NCI-H446 (cell line): ENCODE results near the gene PLXNA4.
A peak's percentile ranks its signal among the peaks of the same experiment; 100 is the strongest.

Experiments used
- DNase-seq, 2 experiments: peaks; one replicate each; lab custom pipeline; 2025; lab: John Stamatoyannopoulos, UW

Gene PLXNA4

DNA sequence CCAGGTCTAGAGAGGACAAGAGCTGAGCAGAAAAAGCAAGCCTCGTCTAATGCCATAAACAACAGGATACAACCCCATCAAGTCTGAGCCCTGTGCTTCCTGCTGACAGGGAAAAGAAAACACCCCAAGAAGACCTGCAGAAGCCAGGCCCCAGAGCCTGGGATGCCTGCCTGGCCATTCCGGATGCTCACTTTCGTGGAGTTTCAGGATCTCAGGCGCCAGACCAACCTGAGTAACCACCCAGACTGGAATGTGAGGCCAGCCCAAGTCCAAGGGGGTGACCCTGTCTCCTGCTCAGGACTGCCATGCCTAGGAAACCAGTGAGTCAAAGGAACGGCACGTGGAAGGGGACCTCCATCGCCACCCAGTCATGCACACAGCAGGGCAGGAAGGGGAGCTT, 74.3 kb downstream of the PLXNA4 start:
- no peak for DNase-seq

DNA sequence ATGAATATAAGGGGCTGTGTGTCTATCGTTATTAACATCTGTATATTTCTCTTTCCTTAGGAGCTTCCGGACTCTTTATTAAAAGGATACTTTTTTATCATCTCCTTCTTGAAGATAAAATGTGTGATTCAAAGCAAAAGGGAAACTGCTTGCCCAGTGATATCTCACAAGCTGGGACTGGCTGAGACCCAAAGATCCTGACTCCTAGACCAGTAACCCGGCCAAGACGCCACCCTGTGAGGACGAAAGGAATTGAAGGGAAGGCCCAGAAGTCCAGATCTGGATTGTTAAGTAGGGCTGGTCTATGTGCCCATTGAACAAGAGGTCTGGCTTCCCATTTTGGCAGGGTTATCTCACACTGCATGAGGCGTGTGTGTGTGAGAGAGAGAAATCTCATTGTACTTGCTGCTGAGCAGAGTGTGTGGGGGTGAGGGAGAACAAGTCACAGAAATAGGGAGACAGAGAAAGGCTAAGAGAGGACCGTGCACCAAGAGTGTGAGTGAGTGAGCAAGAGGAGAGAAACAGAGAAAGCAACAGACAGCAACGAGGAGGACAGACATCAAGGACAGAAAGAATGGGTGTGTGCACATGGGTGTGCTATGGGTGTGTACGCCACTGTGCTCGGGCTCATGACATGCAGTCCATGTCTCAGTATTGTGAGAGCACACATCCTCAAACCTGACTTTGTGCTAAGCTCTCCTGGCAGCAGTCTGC, 75.4 kb downstream of the PLXNA4 start:
- no peak for DNase-seq

DNA sequence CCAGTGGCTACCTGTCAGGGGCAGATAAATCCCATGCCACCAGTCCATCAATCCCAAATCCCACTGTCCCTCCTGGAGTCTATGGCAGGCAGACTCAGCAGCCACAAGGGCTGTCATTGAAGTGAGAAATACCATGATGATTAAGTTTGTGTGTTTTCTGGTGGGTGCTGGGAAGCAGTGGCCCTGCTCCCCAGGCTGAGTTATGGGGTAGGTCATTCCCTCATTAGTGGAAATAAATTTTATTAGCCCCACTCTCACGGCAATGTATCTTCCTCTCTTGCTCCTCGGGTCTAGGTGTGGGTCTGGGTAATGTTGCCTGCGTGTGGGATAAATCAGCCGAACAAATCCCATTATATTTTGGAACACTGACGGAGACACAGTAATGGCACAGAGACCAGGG, 76.8 kb downstream of the PLXNA4 start:
- DNase-seq, result no peak

DNA sequence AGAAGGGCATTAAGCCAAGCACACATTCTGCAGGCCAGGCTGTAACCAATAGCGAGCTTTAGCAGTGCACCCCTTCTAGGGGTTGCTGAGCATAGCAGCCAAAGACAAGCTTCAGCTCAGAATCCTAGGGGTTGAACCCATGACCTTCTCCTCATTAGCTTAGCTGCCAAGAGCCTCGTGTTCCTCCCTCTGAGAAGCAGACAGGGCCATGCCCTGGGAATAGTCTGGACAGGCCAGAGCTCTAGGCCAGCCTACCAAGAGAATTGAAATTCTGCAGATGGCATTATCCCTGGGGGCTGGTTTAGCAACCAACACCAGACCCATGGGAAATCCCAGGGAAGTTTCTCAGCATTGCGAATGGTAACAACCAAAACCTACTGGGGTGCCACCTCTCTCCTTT, 77.2 kb downstream of the PLXNA4 start:
- DNase-seq, result no peak

DNA sequence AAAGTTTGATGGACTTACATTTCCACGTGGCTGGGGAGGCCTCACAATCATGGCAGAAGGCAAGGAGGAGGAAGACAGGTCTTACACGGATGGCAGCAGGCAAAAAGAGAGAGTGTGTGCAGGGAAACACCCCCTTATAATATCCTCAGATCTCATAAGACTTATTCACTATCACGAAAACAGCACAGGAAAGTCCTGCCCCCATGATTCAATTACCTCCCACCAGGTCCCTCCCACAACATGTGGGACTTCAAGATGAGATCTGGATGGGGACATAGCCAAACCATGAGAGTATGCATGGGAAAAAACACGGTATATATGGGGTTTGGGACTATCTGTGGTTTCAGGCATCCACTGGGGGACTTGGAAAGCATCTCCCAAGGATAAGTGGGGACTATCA, 78.0 kb downstream of the PLXNA4 start:
- DNase-seq, result no peak

DNA sequence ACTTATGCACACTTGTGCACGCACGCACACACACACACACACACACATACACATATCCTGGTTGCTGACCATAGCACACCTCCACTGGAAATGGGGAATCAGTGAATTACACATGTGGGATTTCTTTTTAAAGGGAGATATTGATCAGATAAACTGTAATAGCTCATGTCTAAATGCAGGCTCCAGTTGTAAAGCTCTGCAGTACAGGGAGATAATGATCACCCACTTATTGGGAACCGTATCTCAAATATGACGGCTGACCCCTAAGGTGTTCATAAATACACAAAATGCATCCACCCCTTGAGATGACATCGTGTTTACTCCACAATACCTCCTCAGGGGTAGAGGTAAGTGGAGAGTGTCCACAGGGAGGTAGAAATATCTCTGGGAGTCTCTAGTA, 79.2 kb downstream of the PLXNA4 start:
- no peak for DNase-seq

DNA sequence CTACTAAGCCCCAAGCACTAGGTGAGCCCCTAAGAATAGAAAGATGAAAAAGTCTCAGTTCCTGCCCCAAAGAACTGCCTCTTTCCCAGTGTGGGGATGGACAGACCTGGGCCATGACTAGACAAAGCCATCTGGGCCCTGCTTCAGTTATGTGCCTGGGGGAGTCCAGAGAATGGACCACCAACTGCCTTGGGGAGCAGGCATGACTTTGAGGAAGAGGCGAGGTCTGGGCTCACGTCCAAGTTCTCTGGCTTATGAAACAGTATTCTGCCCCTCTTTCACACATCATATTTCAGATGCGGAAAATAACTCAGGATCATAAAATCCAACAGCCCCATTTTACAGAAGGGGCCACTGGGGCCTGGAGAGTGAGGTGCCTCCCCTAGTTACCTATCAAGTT, 80.3 kb downstream of the PLXNA4 start:
- no peak for DNase-seq

DNA sequence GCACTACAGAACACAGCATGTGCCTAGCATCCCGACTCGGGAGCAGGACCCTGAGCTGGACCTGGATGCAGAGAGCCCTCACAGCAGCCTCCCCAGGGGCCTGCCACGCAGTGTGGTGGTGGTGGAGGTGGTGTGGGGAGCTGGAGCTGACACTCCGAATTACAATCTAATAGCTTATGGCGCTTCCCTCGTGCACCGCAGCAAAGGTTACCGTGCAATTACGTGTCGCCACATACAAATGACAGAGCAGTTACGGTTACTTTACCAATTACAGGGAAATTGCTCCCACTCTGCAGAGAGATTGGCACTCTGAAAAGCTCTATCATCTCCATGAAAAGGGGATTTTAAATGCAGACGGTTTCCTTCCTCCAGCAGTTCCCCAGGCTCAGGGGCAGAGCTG, 81.8 kb downstream of the PLXNA4 start:
- no peak for DNase-seq

DNA sequence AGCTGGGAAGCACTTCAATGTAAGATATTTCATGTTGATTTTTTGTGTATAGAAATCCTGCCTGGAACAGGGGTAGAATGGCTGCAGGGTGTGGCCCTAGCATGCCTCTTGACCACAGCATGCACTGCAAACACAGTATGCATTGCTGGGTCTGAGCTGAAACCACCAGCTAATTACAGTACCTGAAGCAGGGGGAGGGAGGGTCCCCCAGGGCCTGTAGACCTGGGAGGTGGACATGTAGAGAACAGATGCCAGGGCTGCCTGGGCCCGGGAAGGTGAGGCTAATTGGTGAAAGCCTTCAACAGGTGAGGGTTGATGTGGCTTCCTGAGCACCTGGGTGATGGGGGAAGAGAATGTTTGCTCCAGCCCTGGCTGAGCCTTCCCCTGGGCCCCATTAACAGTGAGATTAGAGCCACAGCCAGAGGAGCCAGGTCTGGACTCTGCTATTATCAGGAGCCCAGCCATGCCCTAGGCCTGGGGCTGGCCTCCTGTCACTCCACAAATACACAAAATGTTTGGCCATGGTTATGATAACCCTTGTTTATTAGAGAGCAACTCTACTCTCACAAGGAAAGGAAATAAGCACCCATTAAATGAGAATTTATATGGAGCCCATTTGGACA, 83.3 kb downstream of the PLXNA4 start:
- DNase-seq, result no peak

DNA sequence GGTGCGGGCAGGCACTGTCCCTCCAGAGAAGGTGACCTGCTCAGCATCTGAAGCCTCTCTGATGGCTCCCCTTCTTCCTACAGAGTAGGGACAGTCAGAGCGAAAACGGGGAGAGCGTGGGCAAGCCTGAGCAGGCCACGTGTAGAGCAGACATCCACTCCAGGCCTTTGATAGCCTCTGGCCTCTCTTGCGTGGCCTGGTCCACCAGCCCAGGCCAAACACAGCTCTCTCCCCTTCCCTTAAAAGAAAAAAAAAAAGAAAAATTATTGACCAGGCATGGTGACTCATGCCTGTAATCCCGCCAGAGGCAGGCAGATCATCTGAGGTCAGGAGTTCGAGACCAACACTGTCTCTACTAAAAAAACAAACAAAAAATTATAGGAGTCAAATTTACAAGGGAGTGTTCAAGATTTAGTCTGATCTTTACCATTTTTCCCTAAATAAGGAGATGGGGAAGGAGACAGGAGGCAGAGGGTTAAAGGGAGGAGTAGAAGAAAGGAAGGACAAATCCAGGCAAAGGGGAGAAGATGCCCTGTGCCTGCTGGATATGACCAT, 84.8 kb downstream of the PLXNA4 start:
- DNase-seq, result no peak

DNA sequence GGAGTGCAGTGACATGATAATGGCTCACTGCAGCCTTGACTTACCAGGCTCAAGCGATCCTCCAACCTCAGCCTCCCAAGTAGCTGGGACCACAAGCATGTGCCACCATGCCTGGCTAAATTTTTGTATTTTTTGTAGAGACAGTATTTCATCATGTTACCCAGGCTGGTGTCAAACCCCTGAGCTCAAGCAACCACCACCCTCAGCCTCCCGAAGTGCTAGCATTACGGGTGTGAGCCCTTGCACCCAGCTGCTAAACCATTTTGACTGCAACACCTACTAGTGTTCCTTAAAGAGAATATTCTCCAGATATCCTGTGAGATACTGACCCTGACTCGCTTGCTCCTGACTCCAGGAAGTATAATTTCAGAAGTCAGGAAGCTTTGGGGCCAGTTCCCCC, 85.8 kb downstream of the PLXNA4 start:
- DNase-seq, result no peak

DNA sequence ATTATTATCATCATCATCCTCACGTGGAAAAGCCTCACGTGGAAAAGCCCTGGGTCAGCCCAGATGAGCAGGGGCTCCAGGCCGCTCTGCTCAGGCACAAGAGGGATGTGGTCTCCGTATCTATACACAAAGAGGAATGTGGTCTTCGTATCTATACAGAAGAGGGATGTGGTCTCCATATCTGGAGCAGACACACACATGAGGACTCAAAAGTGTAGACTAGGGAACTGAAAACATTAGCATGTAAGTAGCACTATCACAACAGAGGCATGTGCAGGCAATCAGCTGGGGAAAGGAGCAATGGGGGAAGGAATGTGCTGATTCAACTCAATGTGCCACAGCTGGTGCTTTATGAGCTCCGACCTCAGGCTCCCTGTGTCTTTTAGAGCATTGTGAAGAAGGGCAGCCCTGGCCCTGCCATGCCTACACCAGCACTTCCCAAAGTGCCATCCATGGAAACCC, 86.5 kb downstream of the PLXNA4 start:
- no peak for DNase-seq

DNA sequence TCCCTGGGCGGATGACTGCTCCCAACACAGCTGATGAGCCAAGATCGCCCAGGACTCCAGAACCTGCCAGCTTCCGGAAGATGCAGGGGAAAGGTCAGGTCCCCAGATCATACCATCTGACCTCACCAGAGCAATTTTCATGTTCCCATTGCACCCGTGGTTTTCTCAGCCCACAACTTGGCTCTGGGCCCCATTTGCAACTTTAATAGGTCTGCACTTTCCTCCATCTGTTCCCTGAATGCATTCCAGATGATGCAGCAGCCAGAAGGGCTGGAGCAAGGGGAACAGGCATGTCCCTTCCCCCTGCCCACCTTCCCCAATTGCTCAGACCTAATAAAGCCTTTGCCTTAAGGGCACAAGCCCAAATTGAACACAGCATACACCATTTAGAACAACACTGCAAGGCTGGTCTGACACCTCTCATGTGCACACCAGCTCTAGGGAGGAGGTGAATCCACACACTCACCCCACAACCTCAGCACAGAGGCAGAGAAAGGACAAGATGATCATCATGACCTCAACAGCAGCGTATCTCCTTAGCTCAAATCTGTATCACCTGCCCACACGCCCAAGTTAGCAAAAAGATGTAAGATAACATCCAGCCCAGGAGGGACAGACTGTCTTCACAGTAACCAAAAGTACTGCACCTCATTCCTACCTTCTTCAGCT, 87.5 kb downstream of the PLXNA4 start:
- peak in 1 of 2 experiments; percentile 6 for DNase-seq

DNA sequence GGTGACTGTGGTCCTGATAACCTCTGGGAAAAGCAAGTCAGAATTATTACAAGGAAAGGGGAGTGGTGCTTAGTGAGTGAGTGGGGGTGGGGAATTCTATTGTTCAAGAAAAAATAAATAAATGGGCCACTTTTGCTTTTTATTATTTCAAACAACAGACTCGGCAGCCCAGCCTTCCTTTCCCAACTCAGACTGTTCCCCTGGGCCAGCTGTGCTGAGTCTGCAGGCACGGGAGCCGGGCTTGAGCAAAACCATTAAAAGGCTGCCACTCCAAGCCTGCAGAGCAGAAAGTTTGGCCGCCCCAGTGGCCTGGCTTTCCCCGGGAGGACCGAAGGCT, 90.0 kb downstream of the PLXNA4 start:
- no peak for DNase-seq

DNA sequence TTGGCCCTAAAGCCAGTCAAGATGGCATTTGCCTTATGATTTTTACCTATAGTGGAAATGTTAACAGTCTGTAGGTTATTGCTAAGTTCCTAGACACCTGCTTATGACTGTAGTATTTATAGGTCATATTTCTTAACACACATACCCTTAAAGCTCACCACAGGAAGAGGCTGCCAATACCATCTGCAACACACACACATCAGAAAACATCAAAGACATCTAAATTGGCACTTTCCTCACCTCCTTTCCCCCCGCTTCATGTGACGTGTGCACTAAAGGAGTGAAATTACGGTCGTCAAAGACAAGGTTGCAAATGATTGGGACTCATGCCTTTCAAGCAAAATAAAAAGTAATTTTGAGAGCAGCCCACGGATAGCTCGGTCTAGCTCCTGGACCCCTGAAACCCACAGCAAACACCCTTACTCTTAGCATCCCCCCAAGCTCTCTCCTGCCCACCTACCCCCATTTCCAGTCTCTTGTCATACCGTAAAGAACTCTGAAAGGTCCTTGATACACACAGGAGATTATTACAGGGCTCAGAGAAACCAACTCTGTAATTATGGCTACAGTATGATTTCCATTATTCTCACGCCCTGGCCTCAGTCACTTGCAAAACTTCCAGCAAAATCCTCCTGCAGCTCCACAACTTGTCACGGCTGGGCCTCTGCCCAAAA, 90.5 kb downstream of the PLXNA4 start:
- no peak for DNase-seq

DNA sequence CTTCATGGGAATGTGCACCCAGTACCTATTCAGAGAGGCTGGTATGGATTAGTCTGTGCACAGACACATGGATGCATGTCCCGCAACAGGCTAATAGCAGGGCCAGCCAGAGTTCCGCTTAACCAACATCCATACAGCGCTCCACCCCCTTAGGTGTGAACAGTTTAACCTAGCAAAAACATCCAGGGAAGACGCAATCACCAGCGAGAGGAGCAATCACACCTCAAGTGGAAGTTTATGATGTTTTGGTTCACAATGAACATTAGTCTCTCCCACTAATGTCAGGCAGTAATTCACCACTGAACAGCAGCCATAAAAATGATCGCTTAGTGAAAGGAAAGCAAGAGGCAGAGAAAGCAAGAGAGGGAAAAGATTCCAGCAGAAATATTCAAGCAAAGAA, 91.1 kb downstream of the PLXNA4 start:
- DNase-seq, result no peak

DNA sequence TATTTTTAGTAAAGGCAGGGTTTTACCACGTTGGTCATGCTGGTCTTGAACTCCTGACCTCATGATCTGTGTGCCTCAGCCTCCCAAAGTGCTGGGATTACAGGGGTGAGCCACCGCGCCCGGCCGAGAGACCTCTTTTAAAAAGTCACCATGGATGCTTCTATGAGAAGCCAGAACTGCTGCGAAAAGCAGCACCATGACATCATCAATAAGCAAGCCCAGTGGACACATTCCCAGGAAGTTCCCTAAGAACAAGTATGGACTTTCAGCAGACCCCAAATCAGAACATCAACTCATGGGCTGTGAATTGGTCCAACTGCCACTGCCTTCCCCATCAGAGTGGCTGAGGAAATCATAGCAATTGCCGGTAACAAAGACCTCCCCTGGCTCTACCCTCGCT, 93.4 kb downstream of the PLXNA4 start:
- DNase-seq, result no peak

DNA sequence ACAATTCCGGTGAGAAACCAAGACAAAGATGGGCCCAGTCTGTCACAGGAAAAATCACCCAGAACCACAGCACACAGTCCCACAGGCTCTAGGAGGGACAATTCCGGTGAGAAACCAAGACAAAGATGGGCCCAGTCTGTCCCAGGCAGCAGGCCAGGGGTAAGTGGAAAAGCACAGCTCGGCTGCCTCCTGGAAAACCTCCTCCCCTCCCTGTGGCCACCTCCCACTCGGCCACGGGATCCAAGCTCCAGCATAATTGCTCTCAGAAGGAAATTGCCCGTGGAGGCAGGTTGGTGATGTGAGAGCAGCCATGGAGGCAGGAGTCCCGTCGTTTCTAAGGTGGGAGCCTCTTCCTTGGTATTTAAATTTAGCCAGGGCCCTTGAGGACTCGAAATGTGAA, 95.7 kb downstream of the PLXNA4 start:
- no peak for DNase-seq

DNA sequence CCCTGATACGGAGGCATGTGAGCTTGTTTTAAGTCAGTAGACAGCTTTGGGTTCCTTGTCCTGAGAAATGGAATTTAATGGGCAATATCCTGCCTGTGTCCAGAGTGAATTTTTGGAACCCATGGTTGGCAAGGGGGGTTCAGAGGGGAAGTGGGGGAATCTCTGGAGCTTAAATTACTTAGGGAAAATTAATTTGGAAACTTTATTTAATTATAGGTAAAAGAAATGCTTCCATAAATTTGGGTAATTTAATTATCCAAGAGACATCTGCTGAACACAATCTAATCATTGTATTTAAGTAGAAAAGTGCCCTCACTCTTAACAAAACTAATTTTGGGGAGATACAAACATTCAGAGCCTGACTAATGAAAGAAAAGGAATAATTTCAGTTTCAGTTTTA, 99.7 kb downstream of the PLXNA4 start:
- no peak for DNase-seq

DNA sequence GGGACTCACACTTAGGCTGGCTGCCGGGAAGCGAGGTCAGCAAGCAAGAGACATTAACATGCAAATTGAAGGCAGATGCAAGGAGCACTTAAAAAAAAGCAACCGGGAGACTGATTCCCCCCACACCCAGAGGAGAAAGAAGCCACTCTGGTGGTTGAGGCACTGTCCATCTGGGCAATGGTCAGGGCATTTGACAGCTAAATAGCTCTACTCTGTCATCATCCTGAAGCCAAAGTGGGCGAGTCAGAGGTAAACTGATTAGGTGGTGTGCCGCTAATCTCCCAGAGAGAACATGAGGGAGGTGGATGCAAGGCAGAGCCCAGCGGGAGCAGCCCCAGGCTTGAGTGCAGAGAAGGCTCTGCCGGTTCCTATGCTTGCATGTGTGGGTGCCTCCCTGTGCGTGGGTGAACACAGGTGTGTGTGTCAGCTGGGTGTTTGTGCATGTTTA, 100.6 kb downstream of the PLXNA4 start:
- no peak for DNase-seq

DNA sequence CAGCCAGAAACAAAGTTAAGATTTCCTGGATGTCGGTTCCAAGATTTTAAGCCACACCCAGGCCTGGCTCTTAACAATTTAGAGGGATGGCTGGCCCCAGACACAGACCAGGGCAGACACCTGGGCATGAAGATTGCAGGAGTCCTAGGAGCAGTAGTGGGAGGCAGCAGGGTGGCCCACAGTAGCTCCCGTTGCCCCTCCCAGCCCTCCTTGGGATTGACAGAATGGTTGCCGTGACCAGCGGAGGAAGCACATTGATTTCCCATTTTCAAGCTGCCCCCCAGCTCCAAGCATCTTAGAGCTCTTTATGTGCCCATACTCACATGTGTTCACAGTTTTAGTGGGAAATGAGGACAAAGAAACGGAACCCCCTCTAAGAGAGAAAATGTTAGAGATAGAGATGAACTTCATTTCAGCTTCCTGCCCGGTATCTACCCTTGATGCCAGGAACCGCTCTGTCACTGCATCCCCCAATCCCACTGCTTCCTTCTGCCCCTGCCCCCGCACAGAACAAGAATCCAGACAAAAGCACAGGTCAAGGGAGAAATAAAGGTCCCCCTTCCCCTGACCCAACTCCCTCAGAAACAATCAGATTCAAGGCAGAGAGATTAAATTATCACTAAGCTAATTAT, 101.1 kb downstream of the PLXNA4 start:
- no peak for DNase-seq

DNA sequence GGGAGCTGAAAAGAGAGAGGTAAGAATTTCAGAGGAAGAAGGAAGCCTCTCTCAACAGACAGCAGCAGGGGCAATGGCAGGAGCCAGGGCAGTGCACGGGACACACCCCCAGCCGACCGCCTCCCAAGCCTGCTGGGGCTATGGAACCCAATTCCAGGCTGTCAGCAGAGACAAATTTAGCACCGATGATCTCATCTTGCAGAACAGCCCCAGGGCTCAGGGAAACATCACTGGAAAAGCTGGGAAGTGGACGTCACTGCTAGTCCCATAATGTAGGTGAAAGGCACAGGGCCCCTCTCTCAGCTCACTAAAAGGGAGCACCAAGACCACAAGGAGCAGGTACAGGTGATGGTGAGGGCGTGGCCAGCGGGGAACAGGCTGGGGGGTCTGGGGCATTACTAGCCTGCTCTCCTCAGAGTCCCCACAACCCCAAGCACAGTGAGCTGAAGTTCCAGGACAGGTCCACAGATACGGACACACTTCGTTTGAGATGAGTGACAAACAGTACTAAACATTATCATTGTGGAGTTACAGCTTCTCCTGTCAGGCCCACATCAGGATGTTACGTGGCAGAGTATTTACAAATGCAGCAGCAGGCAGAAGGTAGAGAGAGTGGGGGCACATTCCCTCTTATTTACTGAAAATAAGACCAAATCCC, 103.7 kb downstream of the PLXNA4 start:
- peak in 1 of 2 experiments; percentile 20 for DNase-seq
